Transverse colon (tissue), 3 donors: ENCODE results near the gene VMO1.
"Not testable (repeated sequence)": the region's sequence is repeated elsewhere in the genome, so short reads cannot be mapped to it uniquely, and the experiment has no call there.

Experiments used
- CTCF ChIP-seq, 5 experiments: fragments of 200-600 bp in 3 of 5; fragments of 450-650 bp in 2 of 5; sonication (generic) in 3 of 5; IDR thresholded peaks; 1 replicate in 2 of 5; 2 replicates in 3 of 5; pipeline ENCODE4 v1.5.1; 2016 to 2017; ENCODE audit warnings: antibody characterized with exemption in 5 of 5, inconsistent platforms in 3 of 5, mild to moderate bottlenecking in 2 of 5, moderate library complexity in 1 of 5
- POLR2A ChIP-seq: fragments of 450-650 bp; IDR thresholded peaks from one replicate; pipeline ENCODE4 v1.6.1; 2016; ENCODE audit warnings: antibody characterized with exemption, mild to moderate bottlenecking, moderate library complexity

- not testable (repeated sequence) for TF ChIP-seq CTCF (IDR thresholded peaks at IDR 0.05); POLR2A
These were observed 46.6 kb upstream of the VMO1 start for GRCh38 chr17:4832829-4833177.
